HS-5 (cell line): ENCODE results near the gene MED23.
"Not testable (repeated sequence)": the region's sequence is repeated elsewhere in the genome, so short reads cannot be mapped to it uniquely, and the experiment has no call there.

Source experiments
- DNase-seq: peaks from one replicate; pipeline ENCODE4 v3.0.0-alpha.2; 2012; ENCODE audit warnings: low read depth

Gene MED23

DNA sequence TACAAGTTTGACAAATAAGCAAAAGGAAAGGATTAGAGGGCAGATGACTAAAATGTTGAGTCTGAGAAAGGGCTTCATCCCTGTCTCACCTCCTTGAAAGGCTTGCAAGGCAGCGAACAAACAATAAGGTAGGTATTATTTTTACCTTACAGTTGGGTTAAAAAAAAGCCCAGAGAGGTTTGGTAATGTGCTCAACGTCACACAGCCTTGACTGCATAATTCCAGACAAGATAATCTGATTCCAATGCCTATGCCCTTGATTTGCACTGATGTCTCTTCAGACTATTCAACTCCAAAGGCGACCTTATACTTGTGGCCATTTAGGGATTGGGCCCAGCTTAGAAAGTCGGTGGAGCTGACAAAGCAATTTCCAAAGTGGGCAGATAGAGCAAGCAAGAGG lies 53.4 kb downstream of the MED23 start:
- no peak for DNase-seq

- DNase-seq = no peak
Observed at GRCh38 chr6:131574133-131574532, 53.9 kb downstream of the MED23 start.

DNA sequence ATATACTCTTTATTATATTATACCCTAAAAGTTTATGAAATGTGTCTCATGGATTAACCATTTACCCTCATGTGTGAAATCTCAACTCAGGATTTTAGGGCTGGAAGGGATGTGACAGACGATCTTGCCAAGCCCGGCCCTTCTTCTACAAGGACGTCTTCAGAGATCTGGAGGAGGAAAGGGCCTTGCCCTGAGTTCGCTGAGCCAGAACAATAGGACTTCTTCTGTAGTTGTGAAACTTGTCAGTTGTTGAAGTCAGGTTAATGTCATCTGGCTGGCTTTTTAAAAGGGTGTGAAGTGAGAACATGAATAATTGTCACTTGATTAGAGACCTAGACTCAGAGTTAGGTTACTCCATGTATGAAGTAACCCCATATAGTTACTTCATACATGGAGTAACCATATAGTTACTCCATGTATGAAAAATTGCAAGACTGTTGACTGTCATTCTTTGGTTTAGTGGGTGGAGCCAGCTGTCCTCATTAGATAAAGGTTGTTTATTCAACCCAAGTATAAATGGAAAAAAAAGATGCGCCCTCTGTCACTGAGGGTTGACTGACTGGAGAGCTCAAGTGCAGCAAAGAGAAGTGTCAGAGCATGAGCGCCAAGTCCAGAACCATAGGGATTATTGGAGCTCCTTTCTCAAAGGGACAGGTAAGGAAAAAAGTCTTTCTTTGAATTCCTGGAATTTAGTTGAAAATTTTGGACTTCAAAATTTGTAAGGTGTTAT lies 55.2 kb downstream of the MED23 start, which contains the start of gene ARG1:
ARG1 (plus strand) TSS at position 541 of the 730 bp plus-strand sequence; CDS start at position 598, 57 bp downstream.
- no peak for DNase-seq

DNA sequence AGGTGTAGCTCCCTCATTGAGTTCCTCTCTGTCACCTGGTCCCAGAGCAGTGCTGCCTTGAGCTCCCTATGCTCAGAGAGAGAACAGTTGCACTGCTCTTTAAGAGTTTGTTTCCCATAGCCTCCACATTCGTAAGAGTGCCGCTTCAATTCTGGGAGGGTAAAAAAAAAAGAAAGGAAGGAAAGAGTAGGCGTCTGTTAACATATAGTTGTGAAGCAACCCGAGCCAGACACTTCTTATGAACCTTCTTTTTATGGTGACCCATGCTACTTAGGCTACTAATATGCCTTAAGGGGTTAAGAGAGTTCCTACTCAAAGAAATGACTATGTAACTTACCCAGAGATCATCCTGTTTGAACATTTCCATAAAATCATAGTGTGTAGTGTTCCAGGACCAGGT lies 59.3 kb downstream of the MED23 start:
- no peak for DNase-seq

DNA sequence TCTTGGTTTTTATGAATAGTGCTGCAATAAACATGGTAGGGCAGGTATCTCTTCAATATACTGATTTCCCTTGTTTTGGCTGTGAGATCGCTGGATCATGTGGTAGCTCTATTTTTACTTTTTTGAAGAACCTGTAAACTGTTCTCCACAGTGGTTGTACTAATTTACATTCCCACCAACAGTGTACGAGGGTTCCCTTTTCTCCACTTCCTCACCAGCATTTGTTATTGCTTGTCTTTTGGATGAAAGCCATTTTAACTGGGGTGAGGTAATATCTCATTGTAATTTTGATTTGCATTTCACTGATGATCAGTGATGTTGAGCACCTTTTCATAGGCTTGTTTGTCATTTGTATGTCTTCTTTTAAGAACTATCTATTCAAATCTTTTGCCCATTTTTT lies 63.0 kb downstream of the MED23 start:
- no peak for DNase-seq

- DNase-seq = no peak
Observed at GRCh38 chr6:131561925-131562707, 65.9 kb downstream of the MED23 start.

DNA sequence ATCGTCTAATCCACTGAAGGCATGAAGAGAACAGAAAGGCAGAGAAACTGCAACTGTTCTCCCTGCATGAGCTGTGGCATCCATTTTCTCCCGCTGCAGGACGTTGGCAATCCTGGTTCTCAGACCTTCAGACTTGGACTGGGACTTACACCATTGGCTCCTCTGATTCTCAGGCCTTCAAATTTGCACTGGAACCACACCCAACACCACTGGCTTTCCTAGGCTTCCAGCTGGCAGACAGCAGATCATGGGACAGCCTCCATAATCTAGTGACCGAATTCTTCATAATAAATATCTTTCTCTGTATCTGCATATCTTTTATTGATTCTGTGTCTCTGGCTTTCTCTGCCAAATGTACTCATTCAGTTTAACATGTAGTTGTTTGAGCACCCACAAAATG lies 69.1 kb downstream of the MED23 start:
- no peak for DNase-seq

GRCh38 chr6:131555992-131556391 lies 72.0 kb downstream of the MED23 start:
- no peak for DNase-seq

DNA sequence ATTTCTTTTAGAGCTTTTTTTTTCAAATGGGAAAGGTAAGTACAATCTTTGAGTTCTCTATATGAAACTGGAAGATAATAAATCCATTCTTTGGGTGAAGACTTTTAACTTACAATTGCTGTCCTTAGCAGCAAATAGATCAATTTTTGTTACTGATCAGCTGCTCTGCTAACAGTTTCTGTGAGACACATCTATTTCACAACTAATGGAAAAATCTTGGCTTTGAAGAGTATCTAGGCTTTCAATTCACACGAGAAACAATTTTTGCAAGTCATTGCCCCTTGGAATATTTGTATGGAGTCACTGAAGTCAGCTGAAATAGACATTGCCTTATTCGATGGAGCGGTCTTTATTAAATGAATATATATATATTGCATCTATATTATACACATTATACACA lies 75.5 kb downstream of the MED23 start:
- DNase-seq = no peak

GRCh38 chr6:131551902-131552301 lies 76.1 kb downstream of the MED23 start:
- DNase-seq = no peak

- DNase-seq = no peak
Observed at GRCh38 chr6:131549811-131550210, 78.2 kb downstream of the MED23 start.

- DNase-seq = no peak
Observed at GRCh38 chr6:131548441-131548840, 79.6 kb downstream of the MED23 start.

DNA sequence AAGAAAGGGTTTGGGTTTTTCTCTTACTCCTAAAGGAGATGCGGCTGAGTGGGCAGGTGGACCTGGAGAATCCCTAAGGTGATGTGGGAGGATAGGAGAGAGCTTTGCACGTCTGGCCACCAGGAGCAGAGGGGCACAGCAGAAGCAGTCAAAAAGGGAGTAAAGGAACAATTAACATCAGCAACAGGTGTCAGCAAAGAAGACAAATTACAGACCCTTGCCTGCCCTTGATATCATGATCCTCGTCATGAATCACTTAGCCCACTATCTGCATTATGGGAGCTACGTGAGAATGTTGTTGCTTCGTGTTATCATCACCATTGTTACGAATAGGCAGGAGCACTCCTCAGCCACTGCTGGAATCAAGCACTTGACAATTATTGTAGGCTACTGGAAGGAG lies 80.6 kb downstream of the MED23 start:
- DNase-seq = no peak

DNA sequence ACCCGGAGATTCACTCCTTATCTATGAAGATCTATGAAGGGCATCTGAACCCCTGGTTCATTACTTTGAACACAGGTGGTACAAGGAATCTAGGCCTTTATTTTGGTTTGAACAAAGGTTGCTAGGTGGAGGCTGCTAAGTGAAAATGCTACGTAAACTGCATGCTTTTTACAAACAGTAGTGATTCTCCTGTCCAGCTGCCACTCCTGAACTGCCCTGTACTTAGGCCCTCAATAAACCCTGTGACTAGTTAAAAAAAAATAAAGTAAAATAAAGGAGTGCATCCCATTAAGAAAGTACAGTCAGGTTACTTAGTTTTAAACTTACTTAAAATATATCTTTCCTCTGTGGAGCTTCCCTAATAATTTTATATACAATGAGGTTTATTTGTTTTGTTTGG lies 82.7 kb downstream of the MED23 start:
- DNase-seq = no peak

DNA sequence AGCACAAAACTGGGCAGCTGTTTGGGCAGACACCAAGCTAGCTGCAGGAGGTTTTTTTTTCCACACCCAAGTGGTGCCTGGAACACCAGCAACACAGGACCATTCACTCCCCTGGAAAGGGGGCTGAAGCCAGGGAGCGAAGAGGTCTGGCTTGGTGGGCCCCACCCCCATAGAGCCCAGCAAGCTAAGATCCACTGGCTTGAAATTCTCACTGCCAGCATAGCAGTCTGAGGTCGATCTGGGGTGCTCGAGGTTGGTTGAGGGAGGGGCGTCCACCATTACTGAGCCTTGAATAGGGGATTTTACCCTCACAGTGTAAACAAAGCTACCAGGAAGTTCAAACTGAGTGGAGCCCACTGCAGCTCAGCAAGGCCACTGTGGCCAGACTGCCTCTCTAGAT lies 89.4 kb downstream of the MED23 start:
- not testable (repeated sequence) for DNase-seq

DNA sequence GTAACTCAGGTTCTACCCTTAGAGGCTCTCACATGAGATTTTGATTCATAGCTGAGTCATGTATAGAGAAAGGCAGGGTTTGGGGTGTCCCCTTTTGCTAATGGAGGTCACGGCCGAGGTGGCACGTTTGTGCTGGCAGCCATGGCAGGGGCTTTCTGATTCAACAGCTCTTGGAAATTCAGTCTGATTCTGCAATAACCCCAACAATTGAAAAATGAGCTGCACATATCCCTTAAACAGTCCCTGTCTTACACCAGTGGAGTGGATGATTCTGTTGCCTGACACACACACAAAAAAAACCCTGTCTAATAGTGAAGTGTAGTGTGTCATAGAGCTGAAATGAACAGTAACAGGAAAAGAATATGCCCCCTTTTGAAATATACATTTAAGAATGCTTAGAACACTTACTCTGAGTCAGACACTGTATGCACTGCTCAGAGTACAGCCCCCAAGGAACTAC lies 95.4 kb downstream of the MED23 start:
- peak; percentile 36 for DNase-seq

GRCh38 chr6:131531681-131532080 lies 96.4 kb downstream of the MED23 start:
- DNase-seq = not testable (repeated sequence)

GRCh38 chr6:131530936-131531335 lies 97.1 kb downstream of the MED23 start:
- not testable (repeated sequence) for DNase-seq

DNA sequence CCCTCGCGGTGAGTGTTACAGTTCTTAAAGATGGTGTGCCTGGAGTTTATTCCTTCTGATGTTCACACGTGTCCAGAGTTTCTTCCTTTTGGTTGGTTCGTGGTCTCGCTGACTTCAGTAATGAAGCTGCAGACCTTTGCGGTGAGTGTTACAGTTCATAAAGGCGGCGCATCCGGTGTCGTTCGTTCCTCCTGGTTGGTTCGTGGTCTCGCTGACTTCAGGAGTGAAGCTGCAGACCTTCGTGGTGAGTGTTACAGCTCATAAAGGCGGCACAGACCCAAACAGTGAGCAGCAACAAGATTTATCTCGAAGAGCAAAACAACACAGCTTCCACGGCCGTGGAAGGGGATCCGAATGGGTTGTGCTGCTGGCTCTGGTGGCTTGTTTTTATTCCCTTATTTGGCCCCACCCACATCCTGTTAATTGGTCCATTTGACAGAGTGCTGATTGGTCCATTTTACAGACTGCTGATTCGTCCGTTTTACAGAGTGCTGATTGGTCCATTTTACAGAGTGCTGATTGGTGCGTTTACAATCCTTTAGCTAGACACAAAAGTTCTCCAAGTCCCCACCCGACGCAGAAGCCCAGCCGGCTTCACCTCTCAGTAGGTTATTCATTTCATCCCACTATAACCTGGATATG lies 103.2 kb downstream of the MED23 start:
- DNase-seq = no peak

GRCh38 chr6:131523988-131524673 lies 103.9 kb downstream of the MED23 start:
- no peak for DNase-seq
